MV-4-11 (cell line): ENCODE measurements around the gene BIRC2.

ENCODE experiments used
- DNase-seq: peaks from one replicate; lab custom pipeline; 2025; lab: John Stamatoyannopoulos, UW

Gene BIRC2

DNA sequence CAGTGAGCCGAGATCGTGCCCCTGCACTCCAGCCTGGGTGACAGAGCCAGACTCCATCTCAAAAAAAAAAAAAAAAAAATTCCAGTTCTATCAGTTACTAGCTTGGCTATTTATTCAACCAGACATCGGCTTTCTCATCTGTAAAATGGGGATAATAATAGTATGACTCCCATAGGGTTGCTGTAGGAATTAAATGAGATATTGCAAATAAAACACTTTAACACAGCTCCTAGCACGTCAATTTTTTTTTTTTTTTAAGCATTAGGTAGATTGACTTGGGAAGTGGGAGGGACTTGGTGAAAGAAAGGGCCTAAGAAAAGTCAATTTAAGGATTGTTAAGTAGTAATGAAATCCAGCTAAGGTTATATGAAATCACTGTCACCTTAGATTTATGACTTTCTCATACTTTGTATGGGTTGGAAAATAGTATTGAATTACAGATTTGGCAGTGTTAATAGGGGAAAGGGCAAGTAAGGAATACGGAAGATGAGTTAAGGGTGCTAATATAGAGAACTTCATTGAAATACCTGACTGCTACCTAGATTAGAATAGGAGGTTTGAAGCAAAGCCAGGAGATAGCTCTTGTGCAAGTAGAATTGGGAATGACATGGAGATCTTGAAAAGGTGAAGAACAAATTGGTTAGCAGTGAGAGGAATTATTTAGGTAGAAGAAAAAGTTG is 28.8 kb downstream of the BIRC2 start:
- no peak for DNase-seq

DNA sequence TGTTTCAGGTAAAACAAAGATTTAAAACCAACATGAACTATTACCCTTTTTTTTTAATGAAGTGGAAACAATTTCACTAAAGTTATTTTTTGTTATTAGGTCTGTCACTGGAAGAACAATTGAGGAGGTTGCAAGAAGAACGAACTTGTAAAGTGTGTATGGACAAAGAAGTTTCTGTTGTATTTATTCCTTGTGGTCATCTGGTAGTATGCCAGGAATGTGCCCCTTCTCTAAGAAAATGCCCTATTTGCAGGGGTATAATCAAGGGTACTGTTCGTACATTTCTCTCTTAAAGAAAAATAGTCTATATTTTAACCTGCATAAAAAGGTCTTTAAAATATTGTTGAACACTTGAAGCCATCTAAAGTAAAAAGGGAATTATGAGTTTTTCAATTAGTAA is 30.9 kb downstream of the BIRC2 start:
- no peak for DNase-seq

DNA sequence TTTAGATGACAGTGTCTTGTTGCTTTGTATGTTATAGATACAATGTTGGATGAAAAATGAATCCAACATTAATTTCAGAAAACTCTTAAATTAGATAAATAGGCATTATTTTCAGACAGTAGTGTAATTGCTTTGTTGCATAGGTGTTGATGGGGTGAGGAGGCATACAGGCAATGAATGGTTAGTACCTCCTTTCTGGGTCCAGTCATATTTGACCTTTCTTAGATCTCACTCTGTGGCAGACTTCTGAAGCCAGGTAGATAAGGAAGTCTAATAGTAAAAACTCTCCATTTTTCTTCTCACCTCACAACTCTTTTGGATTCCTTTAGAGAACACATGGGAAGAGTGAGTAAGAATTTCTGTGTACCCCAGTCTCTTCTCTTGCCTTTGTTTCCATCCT is 31.8 kb downstream of the BIRC2 start:
- no peak for DNase-seq

DNA sequence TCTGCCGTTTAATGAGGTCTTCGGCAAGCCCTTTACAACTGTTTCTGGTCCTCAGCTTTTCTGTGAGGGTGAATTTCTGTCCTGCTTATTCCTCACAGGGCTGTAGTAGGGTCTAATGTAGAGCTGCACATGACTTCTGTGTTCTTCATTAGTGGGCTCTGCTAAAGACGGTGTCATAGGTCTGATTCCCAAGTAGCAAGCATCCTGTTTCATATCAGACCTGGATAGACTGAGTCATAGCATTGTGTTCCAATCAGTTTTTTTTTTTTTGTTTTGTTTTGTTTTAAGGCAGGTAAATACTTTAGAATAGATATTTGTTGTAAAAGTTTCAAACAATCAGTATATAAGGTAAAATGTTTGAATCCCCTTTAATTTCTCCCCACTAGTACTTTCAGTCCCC is 35.4 kb downstream of the BIRC2 start:
- DNase-seq, result no peak

DNA sequence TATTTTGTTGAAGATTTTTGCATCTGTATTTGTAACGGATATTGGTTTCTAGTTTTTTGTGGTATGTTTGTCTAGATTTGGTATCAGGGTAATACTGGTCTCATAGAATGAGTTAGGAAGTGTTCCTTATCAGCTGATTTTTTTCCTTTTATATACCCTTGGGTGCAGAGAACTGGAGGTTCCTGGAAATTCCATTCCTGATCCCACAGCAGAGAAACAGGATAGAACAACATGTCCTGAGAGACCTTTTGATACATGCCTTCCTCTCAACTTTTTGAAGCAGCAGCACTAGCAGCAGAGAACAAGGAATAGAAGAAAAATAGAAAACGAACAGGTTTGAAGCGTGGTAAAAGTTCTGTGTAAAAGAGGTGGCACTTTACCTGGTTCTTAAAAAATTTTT is 36.8 kb downstream of the BIRC2 start:
- DNase-seq, result no peak

DNA sequence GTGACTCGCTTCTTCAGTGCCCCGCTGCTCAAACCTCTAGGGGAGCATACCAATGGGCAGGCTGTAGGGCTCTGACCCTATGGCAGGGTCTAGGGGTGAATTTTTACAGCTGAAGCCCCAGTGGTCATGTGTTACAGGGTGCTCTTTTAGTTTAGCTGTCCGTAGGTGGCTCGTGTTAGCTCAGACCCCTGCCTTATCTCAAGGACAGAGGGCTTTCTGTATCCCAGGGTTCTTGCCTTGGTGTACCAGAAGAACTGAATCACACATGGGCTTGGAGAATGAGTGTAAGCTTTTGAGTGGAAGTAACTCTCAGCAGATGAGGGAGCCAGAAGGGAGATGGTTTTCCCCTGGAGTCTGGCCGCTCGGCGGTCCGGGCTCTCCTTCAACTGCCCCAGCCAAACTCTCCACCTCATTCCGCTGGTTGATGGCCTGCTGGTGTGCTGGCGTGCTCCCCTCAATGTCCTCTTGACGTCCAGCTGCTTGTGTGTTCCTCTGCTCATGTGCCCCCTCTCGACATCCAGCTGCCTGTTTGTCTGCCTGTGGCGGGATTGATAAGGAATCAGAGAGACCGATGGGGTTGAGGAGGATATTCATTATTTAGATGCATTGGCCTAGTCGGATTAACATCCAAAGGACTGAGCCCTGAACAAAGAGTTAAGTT is 37.5 kb downstream of the BIRC2 start:
- no peak for DNase-seq

DNA sequence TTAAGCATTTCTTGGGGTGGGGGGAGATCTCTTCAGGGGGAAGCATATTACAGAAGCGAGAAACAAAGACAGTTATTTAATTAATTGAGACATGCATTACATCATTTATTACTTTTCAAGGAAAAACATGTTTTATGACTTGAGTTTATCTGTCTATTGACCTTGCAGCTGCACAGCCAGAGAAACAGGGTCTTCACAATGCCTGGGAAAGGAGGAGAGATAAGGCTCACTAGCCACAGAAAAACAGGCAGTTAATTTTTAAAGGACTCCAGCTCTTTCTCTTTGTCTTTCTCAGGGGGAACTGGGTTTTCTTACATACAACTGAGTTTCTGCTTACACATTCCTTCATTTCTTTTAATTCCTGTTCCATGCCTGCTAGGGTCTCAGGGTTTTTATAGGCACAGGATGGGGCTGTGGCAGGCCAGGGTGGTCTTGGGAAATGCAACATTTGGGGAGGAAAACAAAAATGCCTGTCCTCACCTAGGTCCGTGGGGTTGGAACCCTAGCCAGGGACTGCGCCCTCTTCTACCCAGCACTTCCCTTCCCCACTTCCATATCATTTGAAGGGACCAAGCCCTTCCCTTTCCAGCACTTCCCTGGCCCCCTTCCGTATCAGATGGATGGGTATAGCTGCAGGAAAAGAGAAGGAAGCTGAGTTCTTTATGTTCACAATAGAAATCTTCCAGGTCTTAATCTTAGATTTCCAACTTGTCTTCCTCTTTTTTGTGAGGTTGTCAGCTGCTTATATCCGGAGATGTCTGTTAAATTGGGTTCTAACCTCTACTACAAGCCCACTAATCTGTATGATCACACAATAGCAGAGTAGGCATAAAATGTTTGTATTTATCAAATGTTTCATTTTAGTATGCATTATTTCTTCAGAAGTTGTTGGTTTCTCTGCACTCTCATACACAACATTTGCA is 38.3 kb downstream of the BIRC2 start:
- DNase-seq, result no peak

DNA sequence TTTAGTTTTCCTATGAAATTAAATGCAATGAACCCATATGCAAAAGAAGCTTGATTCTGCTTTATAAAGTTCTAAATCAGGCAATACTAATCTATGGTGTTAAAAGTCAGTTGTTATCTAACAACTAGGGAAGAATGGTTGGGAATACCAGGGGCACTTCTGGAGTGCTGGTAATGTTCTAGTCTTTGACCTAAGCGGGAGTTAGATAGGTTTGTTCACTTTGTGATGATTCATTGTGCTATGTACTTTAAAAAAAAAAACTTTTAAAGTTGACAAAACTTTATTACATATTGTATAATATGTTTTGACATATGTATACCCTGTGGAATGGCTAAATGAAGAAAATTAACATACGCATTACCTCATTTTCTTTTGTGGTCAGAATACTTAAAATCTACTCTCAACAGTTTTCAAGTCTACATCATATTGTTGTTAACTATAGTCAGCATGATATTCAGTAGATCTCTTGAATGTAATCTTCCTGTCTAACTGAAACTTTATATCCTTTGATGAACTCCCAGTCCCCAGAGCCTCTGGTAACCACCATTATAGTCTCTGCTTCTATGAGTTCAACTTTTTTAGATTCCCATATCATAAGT is 39.2 kb downstream of the BIRC2 start:
- DNase-seq, result no peak

DNA sequence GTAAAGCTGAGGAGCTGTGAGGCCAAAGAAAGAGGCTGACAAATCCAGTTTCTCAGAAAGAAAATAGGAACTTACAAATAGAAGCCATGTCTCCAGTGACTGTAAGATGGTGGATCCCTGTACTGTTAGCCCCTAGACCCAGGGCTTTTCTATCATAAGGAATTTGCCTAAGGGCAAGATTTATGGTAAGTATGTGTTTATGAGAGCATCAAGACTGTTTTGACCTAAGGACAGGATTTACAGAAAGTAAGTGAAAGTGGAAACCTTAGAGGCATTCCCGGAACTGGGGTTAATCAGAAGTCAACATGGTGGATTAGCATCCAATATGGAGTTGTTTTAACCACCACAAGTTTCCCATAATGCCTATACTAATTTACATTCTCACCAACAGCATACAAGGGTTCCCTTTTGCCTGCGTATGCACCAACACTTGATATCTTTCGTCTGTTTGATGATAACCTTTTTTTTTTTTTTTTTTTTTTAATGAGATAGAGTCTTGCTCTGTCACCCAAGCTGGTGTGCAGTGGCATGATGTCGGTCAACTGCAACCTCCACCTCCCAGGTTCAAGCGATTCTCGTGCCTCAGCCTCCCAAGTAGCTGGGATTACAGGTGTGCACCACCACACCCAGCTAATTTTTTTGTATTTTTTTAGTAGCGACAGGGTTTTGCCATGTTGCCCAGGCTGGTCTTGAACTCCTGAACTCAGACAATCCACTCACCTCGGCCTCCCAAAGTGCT is 40.2 kb downstream of the BIRC2 start:
- DNase-seq, result no peak

DNA sequence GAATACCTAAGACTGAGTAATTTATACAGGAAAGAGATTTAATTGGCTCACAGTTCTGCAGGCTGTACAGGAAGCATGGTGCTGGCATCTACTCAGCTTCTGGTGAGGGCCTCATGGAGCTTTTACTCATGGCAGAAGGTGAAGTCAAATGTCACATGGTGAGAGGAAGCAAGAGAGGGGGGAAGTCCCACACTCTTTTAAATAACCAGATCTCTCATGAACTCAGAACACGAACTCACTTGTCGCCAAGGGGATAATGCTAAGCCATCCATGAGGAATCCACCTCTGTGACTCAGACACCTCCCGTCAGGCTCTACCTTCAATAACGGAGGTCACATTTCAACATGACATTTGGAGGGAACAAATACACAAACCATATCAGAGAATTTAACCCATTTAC is 42.2 kb downstream of the BIRC2 start:
- no peak for DNase-seq

DNA sequence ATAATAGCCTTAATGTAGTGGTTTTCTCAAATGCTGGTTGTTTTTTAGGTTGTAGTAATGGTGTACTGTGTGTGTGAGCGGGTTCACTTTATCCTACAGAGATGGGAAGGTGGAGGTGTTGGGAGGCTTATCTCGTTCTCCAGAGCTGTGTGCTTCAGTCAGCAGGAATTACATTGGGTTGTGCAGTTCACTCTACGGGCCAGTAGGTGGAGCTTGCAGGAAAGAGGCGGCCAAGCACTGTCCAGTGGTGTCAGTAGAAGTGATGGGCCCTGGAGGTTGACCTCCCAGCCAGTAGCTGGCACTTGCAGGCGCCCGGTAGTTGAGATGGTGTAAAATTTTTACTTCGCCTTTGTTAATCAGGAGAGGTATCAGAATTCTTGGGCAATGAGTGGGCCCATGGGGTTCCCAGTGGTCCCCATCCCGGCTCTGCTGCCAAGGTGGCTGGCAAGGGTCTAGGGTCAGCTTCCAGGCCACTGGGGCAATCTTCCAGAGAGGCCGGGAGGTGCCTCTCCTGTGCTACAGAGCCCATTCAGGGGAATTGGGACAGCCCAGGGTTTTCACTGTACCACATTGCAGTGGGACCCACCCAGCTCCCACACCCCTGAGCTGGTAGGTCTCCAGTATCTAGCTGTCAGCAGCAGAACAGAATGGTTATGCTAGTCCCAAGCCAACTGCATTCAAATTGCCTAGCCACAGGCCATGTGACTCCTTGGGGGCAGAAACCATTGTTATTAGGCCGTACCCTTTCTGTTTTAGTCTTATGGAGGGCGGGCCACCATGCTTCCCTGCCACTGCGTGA is 43.9 kb downstream of the BIRC2 start:
- DNase-seq, result peak; percentile 40

DNA sequence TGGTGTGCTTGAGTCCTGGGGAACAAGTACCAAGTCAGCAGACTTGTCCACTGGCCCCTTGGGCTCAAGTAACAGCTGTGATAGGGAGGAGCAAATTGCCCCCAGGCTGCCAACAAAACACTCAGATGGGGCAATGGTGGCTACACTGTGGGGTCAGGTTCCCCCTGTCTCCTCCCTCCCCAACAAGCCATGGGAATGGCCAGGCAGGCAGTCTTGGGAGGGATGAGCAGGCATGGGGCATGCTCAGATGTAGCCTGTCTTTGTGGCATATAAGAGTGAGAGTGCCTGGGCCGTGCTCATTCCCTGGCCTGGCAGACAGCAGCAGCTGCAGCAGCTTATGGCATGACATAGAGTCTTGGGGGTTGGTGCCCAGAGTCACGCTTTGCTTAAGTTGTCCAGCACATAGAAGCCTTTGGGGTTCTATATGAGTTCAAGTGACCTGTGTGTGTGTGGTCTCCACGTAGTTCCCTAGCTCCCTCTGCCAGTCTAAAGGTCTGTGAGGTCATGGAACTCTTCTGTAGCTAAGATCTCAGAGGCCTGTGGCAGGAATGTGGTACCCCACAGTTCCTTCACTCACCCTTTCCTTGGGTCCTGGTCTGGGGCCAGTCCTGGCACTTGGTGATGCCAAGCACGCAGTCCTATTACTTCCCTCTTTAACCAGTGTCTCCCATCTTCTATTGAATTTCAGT is 44.7 kb downstream of the BIRC2 start:
- no peak for DNase-seq

DNA sequence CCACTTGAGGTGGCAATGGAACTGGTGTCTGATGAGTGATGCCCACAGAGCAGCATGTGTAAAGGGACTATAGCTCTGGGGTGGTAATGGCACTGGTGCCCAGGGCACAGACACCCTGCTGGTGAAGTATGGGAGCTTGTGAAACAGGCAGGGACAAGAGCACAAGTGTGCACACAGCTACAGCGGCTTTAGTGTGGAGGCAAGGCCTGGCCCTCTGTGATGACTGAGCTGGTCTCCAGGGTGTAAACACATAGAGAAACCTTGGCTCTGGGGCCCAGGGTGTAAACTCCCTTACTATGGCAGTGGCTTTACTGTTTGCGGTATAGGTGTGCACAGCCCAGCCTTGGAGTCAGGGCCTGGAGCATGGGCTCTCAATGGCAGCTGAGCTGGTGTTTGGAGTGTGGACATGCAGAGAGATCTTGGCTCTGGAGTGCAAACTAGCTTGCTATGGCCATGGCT is 46.3 kb downstream of the BIRC2 start:
- DNase-seq, result no peak

DNA sequence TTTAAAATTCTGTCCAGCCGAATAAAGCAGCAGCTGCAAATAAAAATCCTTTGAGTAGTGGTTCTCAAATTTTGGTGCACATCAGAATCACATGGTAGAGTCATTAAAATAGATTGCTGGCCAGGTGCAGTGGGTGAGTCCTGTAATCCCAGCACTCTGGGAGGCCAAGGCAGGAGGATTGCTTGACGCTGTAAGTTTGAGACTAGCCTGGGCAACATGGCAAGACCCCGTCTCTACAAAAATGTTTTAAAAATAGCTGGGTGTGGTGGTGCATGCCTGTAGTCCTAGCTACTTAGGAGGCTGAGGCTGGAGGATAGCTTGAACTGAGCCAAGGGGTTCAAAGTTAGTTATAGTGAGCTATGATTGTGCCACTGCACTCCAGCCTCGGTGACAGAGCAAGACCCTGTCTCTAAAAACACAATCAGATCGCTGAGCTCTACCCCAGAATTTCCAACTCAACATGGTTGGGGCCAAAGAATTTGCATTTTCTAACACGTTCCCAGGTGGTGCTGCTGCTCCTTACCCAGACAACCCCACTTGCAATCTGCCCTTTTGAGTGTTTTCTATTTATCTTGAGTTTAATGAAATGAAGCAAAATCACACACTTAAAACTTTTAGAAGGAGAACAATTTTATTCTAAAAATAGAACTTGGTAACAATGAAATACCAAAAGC is 48.8 kb downstream of the BIRC2 start:
- no peak for DNase-seq

DNA sequence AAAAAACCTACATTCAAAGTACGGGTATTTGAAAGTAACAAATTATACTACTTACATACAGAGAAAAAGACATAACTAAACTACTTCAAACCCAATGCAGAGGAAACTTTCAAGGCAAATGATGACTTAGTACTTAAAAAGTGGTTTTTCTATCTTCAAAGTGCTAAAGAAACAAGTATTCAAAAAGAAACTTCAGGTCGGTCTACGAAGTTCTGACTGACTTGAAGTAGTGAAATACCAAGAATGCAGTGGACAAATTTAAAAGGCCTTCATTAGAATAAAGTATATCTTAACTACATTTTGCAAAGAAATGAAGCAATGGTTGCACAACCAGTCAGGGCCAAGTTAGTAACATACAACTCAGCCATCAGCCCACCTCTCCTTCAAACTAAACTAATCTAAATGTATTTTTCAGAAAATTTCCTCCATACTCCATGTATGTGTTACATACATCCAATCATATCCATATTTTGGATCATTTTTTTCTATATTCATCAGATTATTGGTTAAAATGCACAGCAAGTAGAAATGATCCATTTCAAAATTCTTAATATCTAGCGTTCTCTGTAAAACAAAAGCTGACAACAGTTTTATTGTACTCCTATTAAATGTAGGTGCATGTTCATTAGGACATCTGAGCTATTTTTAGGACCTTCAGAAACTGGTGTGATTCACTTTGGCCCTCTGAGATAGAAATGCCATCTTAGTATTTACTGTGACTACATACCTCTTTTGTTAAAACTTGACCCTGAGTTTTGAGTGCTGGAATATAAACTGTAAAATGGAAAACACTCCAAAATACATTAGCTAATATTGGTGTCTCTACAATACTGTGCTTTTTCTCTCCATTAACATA is 49.9 kb downstream of the BIRC2 start:
- DNase-seq, result no peak

DNA sequence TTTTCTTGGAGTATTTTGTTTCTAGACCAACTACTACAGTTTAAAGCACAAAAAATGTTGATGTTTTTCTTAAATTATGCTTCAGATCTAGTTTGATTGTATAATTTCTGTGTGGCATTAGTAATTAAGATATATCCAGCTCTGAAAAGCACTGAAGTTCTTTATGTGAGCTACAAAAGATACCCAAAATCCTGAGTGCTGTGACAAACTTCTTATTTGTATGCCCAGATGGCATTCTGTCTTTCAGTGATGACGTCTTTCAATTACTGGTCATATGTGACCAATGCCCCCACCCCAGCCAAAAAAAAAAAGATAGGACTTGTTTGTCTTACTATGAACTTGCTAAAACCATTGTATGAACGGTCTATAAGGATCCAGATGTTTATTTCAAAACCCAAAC is 51.3 kb downstream of the BIRC2 start:
- no peak for DNase-seq

DNA sequence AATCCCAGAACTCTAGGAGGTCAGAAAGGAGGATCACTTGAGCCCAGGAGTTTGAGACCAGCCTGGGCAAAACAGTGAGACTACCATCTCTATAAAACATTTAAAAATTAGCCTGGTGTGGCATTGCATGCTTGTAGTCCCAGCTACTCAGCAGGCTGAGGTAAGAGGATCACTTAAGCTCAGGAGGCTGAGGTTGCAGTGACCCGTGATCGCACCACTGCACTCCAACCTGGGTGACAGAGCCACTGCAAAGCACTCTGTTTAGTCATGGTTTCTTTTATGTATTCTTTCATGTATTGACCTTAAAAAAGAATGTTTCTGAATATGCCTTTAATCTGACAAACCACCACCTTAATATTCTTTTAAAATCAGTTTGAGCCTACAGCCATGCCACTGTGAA is 52.2 kb downstream of the BIRC2 start:
- no peak for DNase-seq

DNA sequence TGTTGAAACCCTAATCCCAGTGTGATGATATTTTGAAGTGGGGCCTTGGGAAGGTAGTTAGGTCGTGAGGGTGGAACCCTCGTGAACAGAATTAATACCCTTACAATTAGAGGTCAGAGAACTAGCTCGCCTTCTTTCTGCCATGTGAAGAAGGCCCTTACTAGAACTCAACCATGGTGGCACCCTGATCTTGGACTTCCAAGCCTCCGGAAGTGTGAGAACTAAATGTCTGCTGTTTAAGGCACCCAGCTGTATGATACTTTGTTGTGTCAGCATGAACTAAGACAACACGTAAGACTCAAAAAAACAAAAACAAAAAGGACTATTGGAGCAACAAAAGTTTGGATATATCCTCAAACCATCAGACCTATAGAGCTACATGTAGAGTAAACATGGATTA is 53.6 kb downstream of the BIRC2 start:
- DNase-seq, result no peak

DNA sequence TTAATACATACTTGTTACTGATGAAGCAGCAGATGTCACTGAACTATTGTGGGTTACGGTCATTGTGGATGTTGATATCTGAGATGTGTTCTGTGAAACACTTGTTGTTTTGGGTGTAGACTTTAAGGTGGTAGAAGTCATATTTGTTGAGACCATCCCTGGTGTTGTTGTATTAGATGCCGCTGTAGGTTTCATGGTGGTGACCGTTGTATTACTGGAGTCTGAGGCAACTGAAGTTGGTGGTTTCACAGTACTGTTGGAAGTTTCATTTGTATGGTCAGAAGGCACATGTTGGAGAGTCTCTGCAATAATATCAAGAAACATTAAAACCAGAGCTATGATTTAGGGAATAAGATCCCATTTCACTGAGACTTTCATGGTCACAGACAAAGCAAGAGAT is 54.9 kb downstream of the BIRC2 start:
- peak; percentile 25 for DNase-seq
